HG03571 (cell line): ENCODE results near the gene KIF25.

Experiments used
- ATAC-seq: cut with Tn5 transposase; IDR thresholded peaks from one replicate; pipeline ENCODE4 v1.9.1; 2021; ENCODE audit not compliant: unreplicated experiment

KIF25 gene

GRCh38 chr6:168047841-168048723 is 50.6 kb downstream of the KIF25 start:
- ATAC-seq: no peak

- no peak for ATAC-seq
Observed at GRCh38 chr6:168048724-168049025, 51.2 kb downstream of the KIF25 start.

- no peak for ATAC-seq
Observed at GRCh38 chr6:168049277-168049676, 51.8 kb downstream of the KIF25 start.

GRCh38 chr6:168049706-168050224 is 52.3 kb downstream of the KIF25 start:
- no peak for ATAC-seq

GRCh38 chr6:168050225-168050880 is 52.9 kb downstream of the KIF25 start:
- ATAC-seq: no peak

GRCh38 chr6:168050881-168051586 is 53.6 kb downstream of the KIF25 start:
- ATAC-seq: no peak

- no peak for ATAC-seq
Observed at GRCh38 chr6:168051648-168052047, 54.2 kb downstream of the KIF25 start.

- ATAC-seq: no peak
Observed at GRCh38 chr6:168052291-168052891, 54.9 kb downstream of the KIF25 start.

- no peak for ATAC-seq
Observed at GRCh38 chr6:168053086-168053956, 55.9 kb downstream of the KIF25 start.

GRCh38 chr6:168053957-168054471 is 56.5 kb downstream of the KIF25 start:
- ATAC-seq: no peak

GRCh38 chr6:168054765-168055560 is 57.5 kb downstream of the KIF25 start:
- no peak for ATAC-seq

GRCh38 chr6:168055696-168056489 is 58.4 kb downstream of the KIF25 start:
- ATAC-seq: no peak

GRCh38 chr6:168056892-168057527 is 59.5 kb downstream of the KIF25 start:
- ATAC-seq: no peak

GRCh38 chr6:168057836-168058235 is 60.4 kb downstream of the KIF25 start:
- no peak for ATAC-seq

- ATAC-seq: no peak
Observed at GRCh38 chr6:168058691-168059551, 61.5 kb downstream of the KIF25 start.

- no peak for ATAC-seq
Observed at GRCh38 chr6:168060521-168060931, 63.1 kb downstream of the KIF25 start.
